ENCODE results near the gene SGTA. TPM values are rescaled to one million over a fixed set of nuclear protein-coding genes. Genes with fewer than 3 reads are reported as not detected.
A peak's percentile ranks its signal among the peaks of the same experiment; 100 is the strongest.

The SGTA gene
- total and polyA plus RNA-seq, 5 donors, result 53.6 to 86.5 (median 69.6) TPM

DNA sequence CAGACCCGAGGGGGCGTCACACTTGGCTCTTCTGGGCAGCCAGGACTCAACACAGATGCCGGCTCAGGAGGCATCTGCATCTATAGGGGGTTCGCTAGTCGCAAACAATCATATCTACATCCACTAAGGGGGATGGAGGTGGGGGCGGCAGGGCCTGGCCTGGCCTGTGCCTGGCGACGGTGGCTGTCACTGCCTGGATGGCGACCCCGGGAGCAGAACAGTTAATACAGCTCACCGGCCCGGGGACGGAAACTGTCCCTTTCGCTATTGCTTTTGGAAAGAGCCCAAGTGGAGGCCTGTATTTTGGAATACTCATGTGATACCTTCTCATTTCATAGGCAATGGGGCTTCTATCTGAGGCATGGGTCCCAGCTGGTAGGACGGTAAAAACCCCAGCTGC, 17.7 kb downstream of the SGTA start:
- 79% methylated on average over 15 of the region's 15 CpGs for WGBS
- Histone ChIP-seq H3K4me3 (ENCODE audit: low read length) (no peak overlapping the region), H3K4me1 (ENCODE audit: control insufficient read depth, insufficient read depth, low read length) (peaks cover 4% of the 10 kb centered on the region), H3K9me3 (ENCODE audit: control insufficient read depth, low read length) (no peaks in the 10 kb centered on the region), H3K27me3 (ENCODE audit: control insufficient read depth, insufficient read depth) (no peaks in the 10 kb centered on the region), H3K27ac (ENCODE audit: low read length) (no peak overlapping the region)
- intact Hi-C loops (cut with DNase I), result no loop called here
- no peak for ATAC-seq
- DNase-seq, result no peak

DNA sequence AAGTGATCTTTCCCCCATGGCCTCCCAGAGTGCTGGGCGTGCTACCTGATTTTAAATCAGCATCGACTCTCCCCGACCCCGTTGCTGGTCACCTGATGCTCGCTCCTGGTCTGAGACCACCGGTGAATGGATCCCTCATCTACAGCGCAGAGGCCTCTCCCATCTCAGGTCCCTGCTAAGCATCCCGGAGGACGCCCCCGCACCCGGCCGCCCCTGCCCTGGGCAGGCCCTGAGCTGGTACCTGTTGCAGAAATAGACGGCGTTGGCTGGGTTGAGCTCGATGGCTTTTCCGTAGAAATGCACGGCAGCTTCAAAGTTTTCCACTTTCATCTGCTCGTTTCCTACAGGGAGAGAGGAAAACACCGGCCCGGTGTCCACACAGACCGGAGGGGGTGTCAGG, 18.1 kb downstream of the SGTA start:
- H3K9me3 ChIP-seq (ENCODE audit: control insufficient read depth, low read length), result no peaks in the 10 kb centered on the region
- H3K27ac ChIP-seq (ENCODE audit: low read length), result no peak overlapping the region
- H3K27me3 ChIP-seq (ENCODE audit: control insufficient read depth, insufficient read depth), result no peaks in the 10 kb centered on the region
- ATAC-seq (no peak), DNase-seq (no peak)
- H3K4me1 ChIP-seq (ENCODE audit: control insufficient read depth, insufficient read depth, low read length), result peaks cover 2% of the 10 kb centered on the region
- 92% methylated on average over 21 of the region's 21 CpGs for WGBS
- intact Hi-C loops (cut with DNase I), result no loop called here
- H3K4me3 ChIP-seq (ENCODE audit: low read length), result no peak overlapping the region

DNA sequence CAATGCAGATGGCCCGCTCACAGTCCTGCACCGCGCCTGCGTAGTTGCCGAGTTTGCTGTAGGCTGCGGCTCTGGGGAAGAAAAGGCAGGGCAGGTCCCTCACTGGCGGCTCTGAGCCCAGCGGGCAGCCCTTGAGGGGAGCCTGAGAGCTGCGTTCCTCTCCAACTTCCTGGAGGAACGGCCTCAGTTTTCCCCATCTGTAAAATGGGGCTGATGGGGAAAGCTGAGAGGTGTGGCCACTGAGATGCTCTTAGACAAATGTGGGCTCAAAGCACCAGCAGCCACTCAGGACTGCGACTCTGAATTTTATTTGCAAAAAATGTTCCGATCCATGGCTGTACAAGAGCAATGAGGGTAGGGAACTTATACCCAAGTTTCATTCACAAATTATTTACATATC, 19.4 kb downstream of the SGTA start:
- H3K27ac ChIP-seq (ENCODE audit: low read length), result no peak overlapping the region
- H3K4me3 ChIP-seq (ENCODE audit: low read length), result no peak overlapping the region
- WGBS, result 96% methylated on average over 12 of the region's 12 CpGs
- no peaks in the 10 kb centered on the region for H3K27me3 ChIP-seq (ENCODE audit: control insufficient read depth, insufficient read depth)
- no peak for DNase-seq
- H3K4me1 ChIP-seq (ENCODE audit: control insufficient read depth, insufficient read depth, low read length), result no peaks in the 10 kb centered on the region
- no peak for ATAC-seq
- intact Hi-C loops (cut with DNase I), result no loop called here
- H3K9me3 ChIP-seq (ENCODE audit: control insufficient read depth, low read length), result no peaks in the 10 kb centered on the region

DNA sequence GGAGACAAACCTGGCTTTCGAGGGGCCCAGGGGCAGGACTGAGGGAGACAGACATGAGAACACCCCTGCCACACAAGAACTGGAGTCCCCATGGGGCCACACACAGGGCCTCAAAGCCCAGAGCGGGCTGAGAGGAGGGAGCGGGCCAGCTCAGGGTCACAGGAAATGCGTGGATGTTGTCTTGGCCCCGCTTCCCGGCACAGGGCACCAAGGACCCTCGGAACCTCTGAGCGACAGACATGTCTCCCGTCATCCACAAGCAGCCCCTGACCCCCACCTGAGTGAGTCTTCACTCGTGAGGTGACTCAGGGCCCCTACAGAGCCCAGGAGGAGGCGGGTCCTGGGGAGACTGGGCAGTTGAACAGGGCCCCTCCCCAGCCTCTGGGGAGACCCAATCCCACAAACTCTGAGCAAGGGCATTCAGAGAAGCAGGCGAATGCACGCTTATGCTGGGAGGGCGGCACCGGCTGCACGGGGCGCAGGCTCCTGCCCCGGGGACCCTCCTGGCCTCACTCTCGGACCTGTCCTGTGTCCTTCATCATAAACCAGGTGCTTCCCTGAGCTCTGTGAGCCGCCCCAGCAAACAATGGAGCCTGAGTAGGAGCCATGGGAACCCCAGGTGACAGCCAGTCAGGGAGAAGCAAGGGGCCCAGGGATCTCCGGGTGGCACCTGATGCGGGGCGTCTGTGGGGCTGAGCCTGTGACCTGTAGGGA, 20.1 kb downstream of the SGTA start:
- DNase-seq, result no peak
- ATAC-seq, result no peak
- WGBS, result 95% methylated on average over 23 of the region's 23 CpGs

DNA sequence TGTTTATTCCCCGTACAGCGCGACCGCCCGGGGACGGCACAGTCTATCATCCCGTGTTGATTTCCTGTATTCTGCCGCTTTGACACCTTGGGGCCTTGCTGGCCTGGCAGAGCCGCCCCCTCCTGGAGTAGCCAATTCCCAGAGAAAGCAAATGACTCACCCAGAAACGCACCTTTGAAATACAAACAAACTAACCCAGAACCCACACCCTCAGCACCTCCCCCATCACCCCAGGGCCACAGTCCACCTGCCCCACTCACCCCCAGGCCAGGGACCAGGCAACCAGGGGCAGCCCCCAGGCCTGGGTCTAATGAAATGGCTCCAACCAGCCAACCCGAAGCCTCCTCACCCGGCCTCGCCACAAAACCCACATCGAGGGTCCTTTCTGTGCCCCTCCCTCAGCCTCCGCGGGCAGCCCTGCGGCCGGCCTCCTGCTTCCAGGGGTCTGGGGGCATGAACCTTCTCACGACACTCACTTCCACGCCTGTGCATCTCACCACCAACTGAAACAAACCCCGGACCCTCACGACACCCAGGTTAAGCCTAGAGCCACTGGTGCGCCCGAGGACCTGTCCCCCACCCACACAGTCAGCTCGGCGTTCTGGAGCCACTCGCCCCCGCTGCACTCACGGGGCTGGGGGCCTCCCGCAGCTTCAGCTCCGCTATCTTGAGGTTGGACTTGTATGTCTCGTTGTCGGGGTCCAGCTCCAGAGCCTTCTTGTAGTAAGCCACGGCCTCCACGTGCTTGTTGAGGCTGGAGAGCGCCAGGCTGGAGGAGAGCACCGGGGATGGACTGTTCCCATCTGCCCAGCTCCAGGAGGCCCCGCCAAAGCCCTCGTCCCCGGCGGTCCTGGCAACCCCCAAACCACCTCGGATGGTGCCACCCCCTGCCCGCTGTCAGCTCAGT, 20.9 kb downstream of the SGTA start:
- peak in 1 of 3 donors; percentile 47 for DNase-seq
- Histone ChIP-seq H3K4me1 (ENCODE audit: control insufficient read depth, insufficient read depth, low read length) (no peaks in the 10 kb centered on the region), H3K4me3 (ENCODE audit: low read length) (no peak overlapping the region), H3K27me3 (ENCODE audit: control insufficient read depth, insufficient read depth) (no peaks in the 10 kb centered on the region), H3K27ac (ENCODE audit: low read length) (no peak overlapping the region), H3K9me3 (ENCODE audit: control insufficient read depth, low read length) (no peaks in the 10 kb centered on the region)
- intact Hi-C loops (cut with DNase I), result no loop called here
- WGBS, result 93% methylated on average over 43 of the region's 43 CpGs
- no peak for ATAC-seq

More for the DNA sequence above, 20.1 kb downstream of the SGTA start:
- Histone ChIP-seq H3K27me3 (ENCODE audit: control insufficient read depth, insufficient read depth) (no peaks in the 10 kb centered on the region), H3K27ac (ENCODE audit: low read length) (no peak overlapping the region), H3K9me3 (ENCODE audit: control insufficient read depth, low read length) (no peaks in the 10 kb centered on the region), H3K4me3 (ENCODE audit: low read length) (no peak overlapping the region), H3K4me1 (ENCODE audit: control insufficient read depth, insufficient read depth, low read length) (no peaks in the 10 kb centered on the region)
- intact Hi-C loops (cut with DNase I), result no loop called here

DNA sequence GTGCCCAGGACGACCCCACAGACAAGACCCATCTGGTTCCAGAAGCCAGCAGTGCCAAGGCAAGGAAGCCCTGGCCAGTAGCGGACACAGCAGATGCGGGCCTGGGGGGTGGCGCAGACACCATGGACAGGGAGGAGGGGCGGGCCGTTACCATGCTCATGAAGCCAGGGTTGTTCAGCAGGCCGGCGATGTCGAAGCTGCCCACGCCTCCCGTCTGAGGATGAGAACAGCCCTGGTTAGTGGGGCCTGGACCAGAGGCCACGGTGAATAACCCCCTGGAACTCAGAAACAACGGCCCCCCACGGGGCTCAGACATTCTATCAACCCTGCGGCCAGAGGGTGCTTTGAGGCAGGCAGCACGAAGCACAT, 21.8 kb downstream of the SGTA start:
- intact Hi-C loops (cut with DNase I), result no loop called here
- peak in 1 of 3 donors; percentile 51 for DNase-seq
- no peaks in the 10 kb centered on the region for H3K27me3 ChIP-seq (ENCODE audit: control insufficient read depth, insufficient read depth)
- H3K4me1 ChIP-seq (ENCODE audit: control insufficient read depth, insufficient read depth, low read length), result no peaks in the 10 kb centered on the region
- H3K27ac ChIP-seq (ENCODE audit: low read length), result no peak overlapping the region
- no peak for ATAC-seq
- H3K9me3 ChIP-seq (ENCODE audit: control insufficient read depth, low read length), result no peaks in the 10 kb centered on the region
- WGBS, result 90% methylated on average over 16 of the region's 16 CpGs
- H3K4me3 ChIP-seq (ENCODE audit: low read length), result no peak overlapping the region

DNA sequence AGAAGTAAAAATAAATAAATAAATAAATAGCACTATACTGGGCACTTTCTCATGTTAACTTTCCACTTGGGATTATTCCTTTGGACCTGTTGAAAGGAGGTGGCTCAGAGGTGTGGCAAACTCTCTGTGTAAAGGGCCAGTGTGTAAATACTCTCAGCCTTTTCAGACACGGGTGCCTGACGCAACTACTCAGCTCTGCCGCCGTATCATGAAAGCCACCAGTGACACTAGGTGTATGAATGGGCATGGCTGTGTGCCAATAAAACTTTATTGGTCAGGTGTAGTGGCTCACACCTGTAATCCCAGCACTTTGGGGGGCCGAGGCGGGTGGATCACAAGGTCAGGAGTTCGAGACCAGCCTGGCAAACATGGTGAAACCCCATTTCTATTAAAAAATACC, 23.1 kb downstream of the SGTA start:
- DNase-seq, result no peak
- Histone ChIP-seq H3K4me1 (ENCODE audit: control insufficient read depth, insufficient read depth, low read length) (no peaks in the 10 kb centered on the region), H3K4me3 (ENCODE audit: low read length) (no peak overlapping the region), H3K27me3 (ENCODE audit: control insufficient read depth, insufficient read depth) (no peaks in the 10 kb centered on the region), H3K9me3 (ENCODE audit: control insufficient read depth, low read length) (no peaks in the 10 kb centered on the region), H3K27ac (ENCODE audit: low read length) (no peak overlapping the region)
- intact Hi-C loops (cut with DNase I), result no loop called here
- no peak for ATAC-seq
- WGBS, result 95% methylated on average over 7 of the region's 7 CpGs

DNA sequence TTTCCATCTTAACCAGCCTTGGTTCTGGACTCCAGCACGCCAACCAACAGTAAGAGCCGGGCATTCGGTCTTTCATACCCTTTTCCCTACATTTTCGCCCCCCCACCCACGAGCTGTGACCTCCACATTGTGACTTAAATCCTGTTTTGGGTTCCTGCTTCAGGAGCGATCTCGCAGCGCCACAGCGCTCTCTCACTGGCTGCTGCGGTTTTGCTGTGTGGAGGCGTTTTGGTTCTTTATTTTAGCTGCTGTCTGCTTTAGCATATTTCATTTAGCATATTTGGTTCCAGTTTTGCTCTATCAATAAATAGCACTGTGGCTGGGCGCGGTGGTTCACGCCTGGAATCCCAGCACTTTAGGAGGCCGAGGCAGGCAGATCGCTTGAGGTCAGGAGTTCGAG, 23.7 kb downstream of the SGTA start:
- Histone ChIP-seq H3K4me3 (ENCODE audit: low read length) (no peak overlapping the region), H3K27ac (ENCODE audit: low read length) (no peak overlapping the region), H3K4me1 (ENCODE audit: control insufficient read depth, insufficient read depth, low read length) (no peaks in the 10 kb centered on the region), H3K9me3 (ENCODE audit: control insufficient read depth, low read length) (no peaks in the 10 kb centered on the region), H3K27me3 (ENCODE audit: control insufficient read depth, insufficient read depth) (no peaks in the 10 kb centered on the region)
- intact Hi-C loops (cut with DNase I), result no loop called here
- DNase-seq (no peak), ATAC-seq (no peak)
- WGBS, result 92% methylated on average over 17 of the region's 17 CpGs

DNA sequence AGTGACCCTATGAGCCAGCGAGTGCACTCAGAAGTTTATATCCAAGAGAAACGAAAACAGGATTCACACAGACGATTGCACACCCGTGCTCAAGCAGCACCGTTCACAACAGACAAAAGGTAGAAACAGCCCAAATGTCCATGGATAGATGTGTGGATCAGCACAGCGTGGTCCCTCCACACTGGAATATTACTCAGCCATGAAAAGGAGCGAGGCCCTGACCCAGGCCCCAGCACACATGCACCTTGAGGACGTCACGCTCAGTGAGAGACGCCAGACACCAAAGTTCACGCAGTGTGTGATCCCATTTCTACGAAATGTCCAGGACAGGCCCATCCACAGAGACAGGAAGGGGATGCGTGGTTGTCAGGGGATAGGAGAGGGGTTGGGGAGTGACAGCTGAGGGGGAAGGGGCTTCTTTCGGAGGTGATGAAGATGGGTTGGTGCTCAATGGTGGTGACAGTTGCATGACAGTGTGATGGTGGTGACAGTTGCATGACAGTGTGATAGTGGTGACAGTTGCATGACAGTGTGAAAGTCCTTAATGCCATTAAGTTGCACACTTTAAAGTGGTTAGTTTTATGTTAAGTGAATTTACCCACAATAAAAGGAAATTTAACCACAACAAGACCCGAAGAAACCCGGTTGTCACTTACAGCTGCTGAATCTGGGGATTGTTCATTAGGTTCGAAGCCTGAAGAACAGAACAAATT, 24.3 kb downstream of the SGTA start:
- intact Hi-C loops (cut with DNase I), result no loop called here
- WGBS, result 96% methylated on average over 17 of the region's 17 CpGs
- ATAC-seq, result no peak
- Histone ChIP-seq H3K9me3 (ENCODE audit: control insufficient read depth, low read length) (no peaks in the 10 kb centered on the region), H3K27ac (ENCODE audit: low read length) (no peak overlapping the region), H3K4me1 (ENCODE audit: control insufficient read depth, insufficient read depth, low read length) (no peaks in the 10 kb centered on the region), H3K27me3 (ENCODE audit: control insufficient read depth, insufficient read depth) (no peaks in the 10 kb centered on the region), H3K4me3 (ENCODE audit: low read length) (no peak overlapping the region)
- DNase-seq, result no peak

DNA sequence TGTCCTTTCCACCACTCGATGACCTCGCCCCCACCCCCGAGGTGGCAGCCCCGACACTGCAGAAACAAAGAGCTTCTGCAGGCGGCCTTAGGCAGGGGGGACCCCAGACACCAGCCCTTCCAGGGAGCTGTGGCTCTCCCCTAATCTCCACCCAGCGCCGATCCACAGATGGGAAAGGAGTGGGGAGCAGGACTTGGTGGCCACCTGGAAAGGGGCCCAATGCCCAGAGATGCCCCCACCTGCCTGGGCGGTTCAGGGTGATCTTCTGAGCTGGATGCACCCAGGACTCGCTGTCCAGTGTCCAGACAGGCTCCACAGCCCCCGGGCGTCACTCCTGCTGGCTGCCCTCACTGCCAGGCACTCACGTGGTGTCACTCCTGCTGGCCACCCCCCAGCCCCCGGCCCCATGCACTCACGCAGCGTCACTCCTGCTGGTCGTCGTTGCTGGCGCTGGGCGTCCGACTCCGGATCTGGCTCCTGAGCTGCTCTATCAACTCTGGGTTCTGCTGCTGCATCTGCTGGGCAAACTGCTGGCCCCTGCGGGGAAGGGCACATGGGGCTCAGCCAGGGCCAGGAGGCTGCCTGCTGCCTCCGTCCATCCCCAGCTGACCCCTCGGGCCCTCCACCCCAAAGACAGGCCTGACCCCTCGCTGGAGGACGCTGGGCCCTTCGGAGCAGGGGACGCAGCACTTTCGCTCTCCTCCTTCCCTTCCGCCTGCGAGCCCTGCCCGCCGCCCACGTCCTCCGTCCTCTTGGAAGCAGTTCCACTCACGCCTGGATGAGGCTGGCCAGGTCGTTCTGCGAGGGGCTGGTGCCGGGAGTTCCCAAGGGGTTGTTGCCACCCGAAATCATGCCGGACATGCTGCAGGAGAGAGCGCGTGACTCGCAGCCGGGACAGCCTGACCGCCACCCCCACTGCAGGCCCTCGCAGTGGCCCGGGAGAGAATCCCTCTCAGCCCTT, 25.9 kb downstream of the SGTA start:
- Histone ChIP-seq H3K4me1 (ENCODE audit: control insufficient read depth, insufficient read depth, low read length) (no peaks in the 10 kb centered on the region), H3K4me3 (ENCODE audit: low read length) (no peak overlapping the region), H3K9me3 (ENCODE audit: control insufficient read depth, low read length) (no peaks in the 10 kb centered on the region), H3K27ac (ENCODE audit: low read length) (no peak overlapping the region), H3K27me3 (ENCODE audit: control insufficient read depth, insufficient read depth) (no peaks in the 10 kb centered on the region)
- intact Hi-C loops (cut with DNase I), result no loop called here
- DNase-seq (no peak), ATAC-seq (peak in 1 of 2 donors; percentile 6)
- 93% methylated on average over 48 of the region's 48 CpGs for WGBS
